ENCODE data around the gene ZNF334. TPM values are rescaled to one million over a fixed set of nuclear protein-coding genes. Genes with fewer than 3 reads are reported as not detected.

ZNF334 gene
- total RNA-seq, 4 donors from 2014 or later: 0.44 to 11.1 (median 1.1) TPM

DNA sequence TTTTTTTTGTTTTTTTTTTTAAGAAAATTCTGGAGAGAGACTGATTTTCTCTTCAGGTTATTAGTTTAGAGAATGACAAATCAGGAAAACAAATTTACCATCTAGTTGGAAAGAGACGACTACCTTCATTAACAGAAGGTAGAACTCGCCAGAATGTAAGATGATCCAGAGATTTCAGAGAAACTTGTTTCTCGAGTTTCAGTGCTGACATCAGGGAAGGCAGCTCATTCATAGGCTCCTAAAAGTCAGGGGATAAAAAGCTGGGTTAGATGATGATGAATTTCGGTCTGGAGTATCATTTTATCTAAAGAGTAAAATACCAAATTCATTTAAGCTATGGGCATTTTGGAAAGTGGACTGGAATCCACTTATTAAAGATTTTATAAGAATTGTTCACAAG lies 27.9 kb downstream of the ZNF334 start:
- TF ChIP-seq CTCF (IDR thresholded peaks at IDR 0.05; ENCODE audit: low read depth): no peak

DNA sequence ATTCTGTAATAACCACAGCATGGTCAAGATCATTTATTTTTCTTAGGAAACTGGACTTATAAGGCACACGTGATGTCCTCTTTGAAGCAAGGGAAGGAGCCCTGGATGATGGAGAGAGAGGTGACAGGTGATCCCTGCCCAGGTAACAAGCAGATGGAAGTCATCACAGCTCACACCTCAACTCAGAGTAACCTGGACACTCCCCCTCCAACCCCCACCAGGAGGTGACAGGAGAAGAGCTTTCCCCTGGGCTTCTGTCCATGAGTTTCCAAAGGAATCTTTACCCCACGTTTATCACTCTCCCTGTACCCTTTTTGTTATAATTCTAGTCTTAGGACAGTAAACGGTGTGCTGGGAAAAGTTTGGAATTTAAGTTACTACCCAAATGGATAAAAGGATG lies 28.4 kb downstream of the ZNF334 start:
- no peak for TF ChIP-seq CTCF (IDR thresholded peaks at IDR 0.05; ENCODE audit: low read depth)

DNA sequence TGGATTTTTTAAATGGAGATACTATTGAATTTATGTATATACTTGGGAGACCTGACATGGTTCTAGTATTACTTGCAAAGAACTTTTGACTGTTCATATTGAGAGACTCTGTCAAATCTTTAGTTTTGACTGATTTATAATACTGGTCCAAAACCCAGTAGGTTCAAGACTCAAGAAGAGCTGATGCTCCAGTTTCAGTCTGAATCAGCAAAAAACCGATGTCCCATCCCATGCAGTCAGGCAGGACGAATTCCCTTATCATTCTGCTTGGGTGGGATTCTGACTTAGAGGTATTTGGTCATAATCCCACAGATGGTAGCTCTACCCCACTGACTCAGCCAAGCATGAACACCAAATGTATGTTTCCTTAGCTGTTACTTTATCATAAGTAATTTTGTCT lies 29.5 kb downstream of the ZNF334 start:
- no peak for TF ChIP-seq CTCF (IDR thresholded peaks at IDR 0.05; ENCODE audit: low read depth)

DNA sequence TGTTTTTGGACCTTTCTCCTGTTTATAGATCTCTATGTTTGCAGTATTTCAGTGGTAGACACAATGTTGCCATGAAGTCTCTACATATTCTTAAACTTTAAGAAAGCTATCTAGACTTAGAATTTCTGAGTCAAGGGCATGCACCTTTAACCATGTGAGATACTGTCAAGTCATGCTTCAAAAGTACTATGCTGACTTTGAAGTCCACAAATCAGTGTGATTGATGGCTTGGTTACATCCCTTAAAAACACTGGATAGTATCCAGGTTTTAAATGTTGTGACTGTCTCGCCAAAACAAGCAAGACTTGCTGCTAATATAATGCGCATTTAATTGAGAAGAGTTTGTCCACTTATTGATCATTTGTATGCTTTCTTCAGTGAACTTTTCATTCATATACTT lies 30.5 kb downstream of the ZNF334 start:
- no peak for TF ChIP-seq CTCF (IDR thresholded peaks at IDR 0.05; ENCODE audit: low read depth)

- TF ChIP-seq CTCF (IDR thresholded peaks at IDR 0.05; ENCODE audit: low read depth): no peak
These were observed 35.7 kb downstream of the ZNF334 start for GRCh38 chr20:46477640-46478039.

DNA sequence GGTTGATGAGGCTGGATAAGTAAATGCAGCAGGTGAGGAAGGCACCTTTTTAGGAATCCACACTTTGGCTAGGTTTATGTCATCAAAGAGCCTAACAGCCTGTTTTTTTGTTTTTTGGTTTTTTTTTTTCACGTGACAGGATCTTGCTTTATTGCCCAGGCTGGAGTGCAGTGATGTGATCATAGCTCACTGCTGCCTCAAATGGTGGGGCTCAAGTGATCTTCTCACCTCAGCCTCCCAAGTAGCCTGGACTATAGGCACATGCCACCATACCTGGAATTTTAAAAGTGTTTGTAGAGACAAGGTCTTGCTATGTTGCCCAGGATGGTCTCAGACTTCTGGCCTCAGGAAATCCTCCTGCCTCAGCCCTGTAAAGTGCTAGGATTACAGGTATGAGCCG lies 36.1 kb downstream of the ZNF334 start:
- no peak for TF ChIP-seq CTCF (IDR thresholded peaks at IDR 0.05; ENCODE audit: low read depth)

DNA sequence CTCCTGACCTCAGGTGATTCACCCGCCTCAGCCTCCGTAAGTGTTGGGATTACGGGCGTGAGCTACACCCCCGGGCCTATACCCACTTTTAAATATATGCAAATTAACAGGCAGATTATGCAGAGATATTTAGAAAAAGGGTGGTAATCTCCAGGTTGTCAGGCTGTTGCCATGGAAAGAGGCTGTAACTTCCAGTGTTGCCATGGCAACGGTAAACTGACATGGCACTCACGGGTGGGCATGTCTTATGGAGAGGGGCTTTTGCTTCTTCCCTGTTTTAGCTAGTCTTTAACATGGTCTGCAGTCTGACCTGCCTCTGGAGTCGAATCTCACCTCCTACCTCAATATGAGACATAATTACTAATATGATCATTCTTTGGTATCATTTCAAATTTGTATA lies 44.9 kb downstream of the ZNF334 start:
- TF ChIP-seq CTCF (IDR thresholded peaks at IDR 0.05; ENCODE audit: low read depth): no peak

DNA sequence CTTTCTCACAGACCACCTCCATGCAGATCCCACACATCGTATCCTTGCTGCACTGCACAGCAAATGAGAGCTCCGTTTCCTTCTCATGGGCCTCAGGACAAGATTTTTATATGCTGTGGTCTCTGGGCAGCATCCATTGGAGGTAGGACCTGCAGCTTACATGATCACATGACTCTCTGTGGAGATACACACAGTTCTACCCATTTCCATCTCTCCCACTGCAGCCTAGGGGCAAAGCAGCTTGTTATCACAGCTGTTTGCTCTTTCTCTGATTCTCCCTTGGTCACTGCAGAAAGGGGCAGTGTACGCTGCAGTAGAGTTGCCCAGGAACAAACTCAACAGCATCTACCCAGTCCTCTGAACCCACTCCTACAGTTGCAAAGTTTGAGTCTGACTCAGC lies 48.9 kb downstream of the ZNF334 start:
- TF ChIP-seq CTCF (IDR thresholded peaks at IDR 0.05; ENCODE audit: low read depth): no peak
